LNCaP clone FGC (cell line): ENCODE results near the gene GRIP1.

ENCODE experiments used
- DNase-seq: peaks from one replicate; pipeline ENCODE4 v3.0.0-alpha.2; 2011; ENCODE audit warnings: low read depth
- H3K4me3 ChIP-seq: 2 replicates; pipeline ENCODE4 v1.5.1; 2011; ENCODE audit warnings: mild to moderate bottlenecking, low read depth, low read length, control low read depth
- TF ChIP-seq, protein P1 (sequence below): IDR thresholded peaks from 2 replicates; pipeline ENCODE4 v1.5.1; 2012; ENCODE audit warnings: mild to moderate bottlenecking; ENCODE audit not compliant: control insufficient read depth, insufficient read depth; ENCODE audit errors: extremely low read depth

GRIP1 gene

DNA sequence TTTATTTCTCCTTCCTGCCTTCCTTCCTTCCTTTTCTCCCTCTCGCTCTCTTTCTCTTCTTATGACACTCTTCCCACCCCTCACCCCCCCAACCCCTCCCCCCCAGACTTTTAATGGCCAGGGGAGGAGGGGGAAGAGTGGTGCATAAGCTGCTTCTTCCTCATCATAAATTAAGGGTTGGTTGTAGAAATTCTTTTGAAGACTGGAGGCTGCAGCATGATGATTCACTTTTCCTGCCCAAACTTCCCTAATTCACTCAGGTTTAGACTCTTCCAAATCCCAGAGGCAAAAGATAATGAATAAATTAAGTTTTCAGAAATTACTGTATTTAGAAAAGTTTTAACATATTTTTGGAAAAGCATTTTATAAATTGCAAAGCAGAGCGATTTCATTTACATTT, 58.2 kb downstream of the GRIP1 start:
- no peak for DNase-seq
- TF ChIP-seq, protein P1, sequence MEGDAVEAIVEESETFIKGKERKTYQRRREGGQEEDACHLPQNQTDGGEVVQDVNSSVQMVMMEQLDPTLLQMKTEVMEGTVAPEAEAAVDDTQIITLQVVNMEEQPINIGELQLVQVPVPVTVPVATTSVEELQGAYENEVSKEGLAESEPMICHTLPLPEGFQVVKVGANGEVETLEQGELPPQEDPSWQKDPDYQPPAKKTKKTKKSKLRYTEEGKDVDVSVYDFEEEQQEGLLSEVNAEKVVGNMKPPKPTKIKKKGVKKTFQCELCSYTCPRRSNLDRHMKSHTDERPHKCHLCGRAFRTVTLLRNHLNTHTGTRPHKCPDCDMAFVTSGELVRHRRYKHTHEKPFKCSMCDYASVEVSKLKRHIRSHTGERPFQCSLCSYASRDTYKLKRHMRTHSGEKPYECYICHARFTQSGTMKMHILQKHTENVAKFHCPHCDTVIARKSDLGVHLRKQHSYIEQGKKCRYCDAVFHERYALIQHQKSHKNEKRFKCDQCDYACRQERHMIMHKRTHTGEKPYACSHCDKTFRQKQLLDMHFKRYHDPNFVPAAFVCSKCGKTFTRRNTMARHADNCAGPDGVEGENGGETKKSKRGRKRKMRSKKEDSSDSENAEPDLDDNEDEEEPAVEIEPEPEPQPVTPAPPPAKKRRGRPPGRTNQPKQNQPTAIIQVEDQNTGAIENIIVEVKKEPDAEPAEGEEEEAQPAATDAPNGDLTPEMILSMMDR = no peak
- H3K4me3 ChIP-seq = no peak overlapping the region

DNA sequence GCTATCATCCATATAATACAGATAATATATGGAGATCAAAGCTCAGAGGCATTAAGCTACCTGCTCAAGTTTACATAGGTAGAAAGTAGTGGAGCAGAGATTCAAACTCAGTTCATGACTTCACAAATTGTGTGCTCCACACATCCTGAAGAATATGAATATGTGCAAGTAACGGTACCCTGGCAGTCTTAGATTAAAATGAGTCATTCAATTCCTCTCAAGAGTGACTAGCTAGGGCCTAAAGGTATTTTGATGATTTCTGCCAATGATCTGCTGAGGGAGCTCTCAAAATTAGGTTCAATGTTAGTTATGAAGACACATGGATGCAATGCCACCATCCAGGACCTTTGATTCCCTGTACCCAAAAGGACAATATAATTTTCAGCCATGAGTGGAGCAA, 58.9 kb downstream of the GRIP1 start:
- TF ChIP-seq, protein P1 = no peak
- H3K4me3 ChIP-seq = no peak overlapping the region
- DNase-seq = no peak

GRCh38 chr12:66617991-66618390, 60.9 kb downstream of the GRIP1 start:
- H3K4me3 ChIP-seq = no peak overlapping the region
- TF ChIP-seq, protein P1 = no peak
- no peak for DNase-seq

- no peak for DNase-seq
- H3K4me3 ChIP-seq = no peak overlapping the region
- TF ChIP-seq, protein P1 = no peak
These were observed 66.6 kb downstream of the GRIP1 start for GRCh38 chr12:66612090-66612775.

GRCh38 chr12:66607147-66607546, 71.7 kb downstream of the GRIP1 start:
- no peak overlapping the region for H3K4me3 ChIP-seq
- TF ChIP-seq, protein P1 = no peak
- DNase-seq = no peak

DNA sequence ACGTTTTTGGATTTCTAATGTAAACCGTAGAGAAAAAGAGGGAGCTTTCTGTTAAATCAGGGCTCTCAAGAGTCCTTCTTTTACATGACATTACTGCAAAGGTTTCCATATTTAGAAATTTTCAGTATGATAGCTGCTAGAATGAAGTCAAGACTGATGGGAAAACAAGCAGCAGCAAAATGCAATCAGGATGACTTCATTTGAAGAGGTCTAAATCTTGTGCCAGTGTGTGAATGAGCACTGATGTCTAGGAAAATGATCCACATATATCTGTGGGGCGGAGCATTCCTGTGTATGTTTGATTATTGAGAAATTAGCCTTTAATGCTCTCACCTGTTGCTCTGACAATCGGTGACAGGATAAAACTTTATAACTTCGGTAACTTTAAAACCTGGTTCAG, 73.6 kb downstream of the GRIP1 start:
- no peak overlapping the region for H3K4me3 ChIP-seq
- DNase-seq = no peak
- TF ChIP-seq, protein P1 = no peak

DNA sequence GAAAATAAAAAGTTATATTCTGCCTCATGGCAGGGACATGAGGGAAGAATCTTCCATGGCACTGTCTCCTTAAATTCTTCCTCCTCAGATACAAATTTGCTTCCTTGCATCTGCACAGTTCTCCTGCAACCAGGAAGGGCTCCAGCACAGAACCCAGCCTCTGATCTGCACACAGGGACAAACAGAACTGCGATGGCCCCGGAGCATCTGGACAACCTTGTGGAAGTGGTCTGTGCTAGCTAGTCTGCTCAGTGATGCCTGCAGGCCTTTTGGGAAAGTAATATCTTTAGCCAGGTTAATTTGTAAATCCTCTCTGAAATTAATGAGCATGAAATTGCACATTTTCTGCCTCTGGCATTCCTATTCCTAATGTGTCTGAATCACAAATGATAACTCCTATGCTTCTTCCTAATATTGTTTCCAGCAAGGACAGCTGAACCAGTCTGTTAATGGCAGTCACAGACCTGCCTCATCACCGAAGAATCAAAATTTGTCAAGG, 74.8 kb downstream of the GRIP1 start:
- DNase-seq = no peak
- TF ChIP-seq, protein P1 = no peak

More for the DNA sequence above, 74.8 kb downstream of the GRIP1 start:
- H3K4me3 ChIP-seq = no peak overlapping the region
